GM18499 (cell line): ENCODE results near the gene TLX2.

Source experiments
- ATAC-seq: cut with Tn5 transposase; IDR thresholded peaks from one replicate; pipeline ENCODE4 v1.9.1; 2021; ENCODE audit warnings: moderate number of reproducible peaks; ENCODE audit not compliant: insufficient read depth, unreplicated experiment

Gene TLX2

GRCh38 chr2:74510272-74510671, 4.0 kb upstream of the TLX2 start:
- no peak for ATAC-seq

- ATAC-seq: no peak
Observed at GRCh38 chr2:74511104-74511989, 2.9 kb upstream of the TLX2 start.

- no peak for ATAC-seq
Observed at GRCh38 chr2:74512744-74513604, 1.3 kb upstream of the TLX2 start.

GRCh38 chr2:74513605-74514367, 464 bp upstream of the TLX2 start:
- no peak for ATAC-seq

- ATAC-seq: no peak
Observed at GRCh38 chr2:74515271-74515980, 1.2 kb downstream of the TLX2 start.

- ATAC-seq: no peak
Observed at GRCh38 chr2:74515981-74516633, 1.9 kb downstream of the TLX2 start.

- no peak for ATAC-seq
Observed at GRCh38 chr2:74516650-74517049, 2.4 kb downstream of the TLX2 start.

GRCh38 chr2:74522516-74522915, 8.3 kb downstream of the TLX2 start:
- no peak for ATAC-seq

GRCh38 chr2:74524005-74524404, 9.8 kb downstream of the TLX2 start:
- no peak for ATAC-seq

- no peak for ATAC-seq
Observed at GRCh38 chr2:74524955-74525716, 10.9 kb downstream of the TLX2 start.

GRCh38 chr2:74525717-74526648, 11.7 kb downstream of the TLX2 start, which contains the start of gene DQX1:
Gene DQX1, minus strand, starts transcription at chr2:74526231. Its CDS starts 502 bp downstream, at chr2:74525729.
- no peak for ATAC-seq

GRCh38 chr2:74526649-74527230, 12.5 kb downstream of the TLX2 start:
- no peak for ATAC-seq

GRCh38 chr2:74527741-74528140, 13.5 kb downstream of the TLX2 start:
- no peak for ATAC-seq

GRCh38 chr2:74528600-74529356, 14.5 kb downstream of the TLX2 start:
- peak; percentile 6 for ATAC-seq

- ATAC-seq: peak; percentile 50
Observed at GRCh38 chr2:74529357-74530238, 15.3 kb downstream of the TLX2 start, which contains the start of the genes AUP1 and HTRA2. Gene AUP1, minus strand, starts transcription at chr2:74529706. Its CDS starts 77 bp downstream, at chr2:74529629. Gene HTRA2, plus strand, starts transcription at chr2:74529933. Its CDS starts 74 bp downstream, at chr2:74530007.
